Stimulated activated CD8-positive, alpha-beta memory T cell treated with anti-CD3 and anti-CD28 coated beads, Interleukin-2, amount 100 ng/mL, for 48 hours (primary cell): Measurements from ENCODE around the gene MOB3C.
"Not testable (repeated sequence)": the region's sequence is repeated elsewhere in the genome, so short reads cannot be mapped to it uniquely, and the experiment has no call there.

Experiments
- DNase-seq, 2 donors: peaks; one replicate each; pipeline ENCODE4 v3.0.0-alpha.2; 2020; ENCODE audit warnings: low read depth in 2 of 2

Gene MOB3C

GRCh38 chr1:46616277-46617107 lies at the start of gene MOB3C:
MOB3C (minus strand) TSS chr1:46616811; CDS start chr1:46613321, 3,490 bp downstream.
- DNase-seq: peak; percentile 50 to 52

GRCh38 chr1:46665983-46666382 lies 49.4 kb upstream of the MOB3C start:
- no peak for DNase-seq

- DNase-seq: not testable (repeated sequence)
These were observed 46.3 kb upstream of the MOB3C start for GRCh38 chr1:46662919-46663318.

GRCh38 chr1:46660116-46660515 lies 43.5 kb upstream of the MOB3C start:
- not testable (repeated sequence) for DNase-seq

- no peak for DNase-seq
These were observed 42.8 kb upstream of the MOB3C start for GRCh38 chr1:46659307-46659870.

GRCh38 chr1:46657775-46658174 lies 41.2 kb upstream of the MOB3C start:
- DNase-seq: no peak

GRCh38 chr1:46656643-46657042 lies 40.0 kb upstream of the MOB3C start:
- DNase-seq: no peak

GRCh38 chr1:46655848-46656247 lies 39.2 kb upstream of the MOB3C start:
- no peak for DNase-seq

GRCh38 chr1:46654698-46655097 lies 38.1 kb upstream of the MOB3C start:
- DNase-seq: not testable (repeated sequence)

GRCh38 chr1:46654012-46654411 lies 37.4 kb upstream of the MOB3C start:
- DNase-seq: no peak

GRCh38 chr1:46653405-46653958 lies 36.9 kb upstream of the MOB3C start:
- no peak for DNase-seq

GRCh38 chr1:46652321-46653100 lies 35.9 kb upstream of the MOB3C start:
- no peak for DNase-seq

GRCh38 chr1:46651152-46651551 lies 34.5 kb upstream of the MOB3C start:
- DNase-seq: not testable (repeated sequence)

- DNase-seq: no peak
These were observed 33.9 kb upstream of the MOB3C start for GRCh38 chr1:46650491-46650890.

GRCh38 chr1:46649764-46650163 lies 33.2 kb upstream of the MOB3C start:
- no peak for DNase-seq

GRCh38 chr1:46647611-46648010 lies 31.0 kb upstream of the MOB3C start:
- no peak for DNase-seq

- DNase-seq: no peak
These were observed 30.2 kb upstream of the MOB3C start for GRCh38 chr1:46646844-46647243.

GRCh38 chr1:46646331-46646730 lies 29.7 kb upstream of the MOB3C start:
- DNase-seq: no peak

- no peak for DNase-seq
These were observed 29.2 kb upstream of the MOB3C start for GRCh38 chr1:46645815-46646214.

- DNase-seq: no peak
These were observed 26.8 kb upstream of the MOB3C start for GRCh38 chr1:46643368-46643775.

- no peak for DNase-seq
These were observed 25.6 kb upstream of the MOB3C start for GRCh38 chr1:46642115-46642680.

GRCh38 chr1:46639547-46639946 lies 22.9 kb upstream of the MOB3C start:
- DNase-seq: no peak
